HL-60 (cell line): ENCODE data around the gene MICAL2.

ENCODE experiments used
- DNase-seq, 2 experiments: peaks; one replicate each; pipeline ENCODE4 v3.0.0-alpha.2; 2010 to 2020; ENCODE audit warnings: low read depth in 1 of 2, low spot score in 1 of 2
- H3K27ac ChIP-seq: fragments of 250-450 bp; sonication (Bioruptor Pico); replicated peaks from 2 replicates; pipeline ENCODE4 v1.5.1; 2020; ENCODE audit warnings: mild to moderate bottlenecking, moderate library complexity
- H3K27me3 ChIP-seq: fragments of 250-450 bp; sonication (Bioruptor Pico); 2 replicates; pipeline ENCODE4 v1.5.1; 2021; ENCODE audit warnings: mild to moderate bottlenecking, moderate library complexity; ENCODE audit not compliant: insufficient read depth, poor library complexity, severe bottlenecking
- H3K4me3 ChIP-seq: replicated peaks from 2 replicates; pipeline ENCODE4 v1.5.1; 2011; ENCODE audit warnings: mild to moderate bottlenecking, control low read depth, low read length; ENCODE audit not compliant: insufficient read depth
- CTCF ChIP-seq: IDR thresholded peaks from one replicate; pipeline ENCODE4 v1.5.1; 2011; ENCODE audit warnings: low read length, control low read depth, inconsistent platforms; ENCODE audit not compliant: insufficient read depth
- GABPA ChIP-seq: IDR thresholded peaks from 2 replicates; pipeline ENCODE4 v1.6.1; 2012; ENCODE audit warnings: low read depth
- POLR2AphosphoS5 ChIP-seq: IDR thresholded peaks from 2 replicates; pipeline ENCODE4 v1.6.1; 2012; ENCODE audit warnings: low read depth
- REST ChIP-seq: IDR thresholded peaks from 2 replicates; pipeline ENCODE4 v1.6.1; 2012; ENCODE audit warnings: low read depth; ENCODE audit not compliant: insufficient replicate concordance
- SPI1 ChIP-seq: IDR thresholded peaks from 2 replicates; pipeline ENCODE4 v1.6.1; 2012; ENCODE audit warnings: low read depth, mild to moderate bottlenecking, borderline replicate concordance

MICAL2 gene

GRCh38 chr11:12064136-12064953 lies 46.0 kb upstream of the MICAL2 start:
- Histone ChIP-seq H3K27me3 (no peaks in the 10 kb centered on the region), H3K4me3 (no peak overlapping the region), H3K27ac (no peak overlapping the region; the same call in 1 of the 2 replicates)
- peak in 1 of 2 experiments; percentile 12 for DNase-seq
- no peak for TF ChIP-seq CTCF
- TF ChIP-seq REST, result no peak
- no peak for TF ChIP-seq SPI1
- TF ChIP-seq GABPA, result no peak

GRCh38 chr11:12064954-12065280 lies 45.5 kb upstream of the MICAL2 start:
- TF ChIP-seq CTCF (no peak), SPI1 (no peak), REST (no peak), POLR2AphosphoS5 (no peak), GABPA (no peak)
- no peaks in the 10 kb centered on the region for H3K27me3 ChIP-seq
- H3K4me3 ChIP-seq, result no peak overlapping the region
- no peak overlapping the region for H3K27ac ChIP-seq
- DNase-seq, result no peak

- no peaks in the 10 kb centered on the region for H3K27me3 ChIP-seq
- H3K27ac ChIP-seq, result no peak overlapping the region
- TF ChIP-seq GABPA (no peak), POLR2AphosphoS5 (no peak), SPI1 (no peak), CTCF (no peak), REST (no peak)
- peak in 1 of 2 experiments; percentile 69 for DNase-seq
- H3K4me3 ChIP-seq, result no peak overlapping the region
These were observed 44.2 kb upstream of the MICAL2 start for GRCh38 chr11:12066056-12066798.
